MM.1S (cell line): ENCODE measurements around the gene MPC1L.
"Not testable (repeated sequence)": the region's sequence is repeated elsewhere in the genome, so short reads cannot be mapped to it uniquely, and the experiment has no call there.

ENCODE experiments used
- DNase-seq: peaks from one replicate; pipeline ENCODE4 v3.0.0-alpha.2; 2015
- H2AFZ ChIP-seq: fragments of 300-600 bp; sonication (generic); 2 replicates; pipeline ENCODE4 v1.6.0; 2016; ENCODE audit warnings: antibody characterized with exemption, low read length
- H3F3A ChIP-seq: fragments of 300-600 bp; sonication (generic); 2 replicates; pipeline ENCODE4 v1.6.1; 2016; ENCODE audit warnings: mild to moderate bottlenecking, antibody characterized with exemption, low read length, moderate library complexity, mixed read lengths; ENCODE audit not compliant: insufficient read depth
- H3K27ac ChIP-seq: fragments of 300-600 bp; sonication (generic); 2 replicates; pipeline ENCODE4 v1.5.1; 2016; ENCODE audit warnings: mild to moderate bottlenecking, low read length
- H3K27me3 ChIP-seq: fragments of 300-600 bp; sonication (generic); replicated peaks from 2 replicates; pipeline ENCODE4 v1.6.0; 2016; ENCODE audit warnings: low read length; ENCODE audit not compliant: insufficient read depth
- H3K36me3 ChIP-seq: fragments of 300-600 bp; sonication (generic); replicated peaks from 2 replicates; pipeline ENCODE4 v1.6.1; 2016; ENCODE audit warnings: mild to moderate bottlenecking, low read length, mixed read lengths; ENCODE audit not compliant: insufficient read depth
- H3K4me1 ChIP-seq: fragments of 300-600 bp; sonication (generic); 2 replicates; pipeline ENCODE4 v1.6.1; 2016; ENCODE audit warnings: low read length, mixed read lengths
- H3K4me2 ChIP-seq: fragments of 300-600 bp; sonication (generic); 2 replicates; pipeline ENCODE4 v1.6.0; 2016; ENCODE audit warnings: low read depth, low read length
- H3K4me3 ChIP-seq: fragments of 300-600 bp; sonication (generic); 2 replicates; pipeline ENCODE4 v1.5.1; 2016; ENCODE audit warnings: low read length, mixed read lengths
- H3K79me2 ChIP-seq: fragments of 300-600 bp; sonication (generic); 2 replicates; pipeline ENCODE4 v1.6.1; 2016; ENCODE audit warnings: mixed run types, low read length, mixed read lengths
- H3K9ac ChIP-seq: fragments of 300-600 bp; sonication (generic); 2 replicates; pipeline ENCODE4 v1.6.1; 2016; ENCODE audit warnings: low read length, mixed read lengths
- H3K9me2 ChIP-seq: fragments of 300-600 bp; sonication (generic); replicated peaks from 2 replicates; pipeline ENCODE4 v1.6.1; 2016; ENCODE audit warnings: mild to moderate bottlenecking, low read length, mixed read lengths; ENCODE audit not compliant: insufficient read depth
- H3K9me3 ChIP-seq: fragments of 300-600 bp; sonication (generic); replicated peaks from 2 replicates; pipeline ENCODE4 v1.6.1; 2016; ENCODE audit warnings: mild to moderate bottlenecking, low read length, mixed read lengths; ENCODE audit not compliant: insufficient read depth
- H4K20me1 ChIP-seq: fragments of 300-600 bp; sonication (generic); 2 replicates; pipeline ENCODE4 v1.6.1; 2016; ENCODE audit warnings: mild to moderate bottlenecking, low read length, moderate library complexity, mixed read lengths; ENCODE audit not compliant: insufficient read depth
- EZH2 ChIP-seq: fragments of 300-600 bp; sonication (generic); optimal IDR thresholded peaks from 2 replicates; pipeline ENCODE3; 2017; ENCODE audit warnings: low read depth, mild to moderate bottlenecking, antibody characterized with exemption, low read length, mixed read lengths
- EZH2phosphoT487 ChIP-seq: fragments of 300-600 bp; sonication (generic); IDR thresholded peaks from 2 replicates; pipeline ENCODE4 v1.6.1; 2018; ENCODE audit warnings: antibody characterized with exemption, low read length
- TF ChIP-seq, protein P1 (sequence below): fragments of 300-600 bp; sonication (generic); IDR thresholded peaks from 2 replicates; pipeline ENCODE4 v1.5.1; 2016; ENCODE audit warnings: antibody characterized with exemption, low read length, mixed read lengths

Gene MPC1L

GRCh38 chrX:40623139-40623536 lies at the start of gene MPC1L:
Gene MPC1L, plus strand, starts transcription at chrX:40623428. Its CDS starts 138 bp downstream, at chrX:40623566.
- Histone ChIP-seq H3K4me3 (no peak within 1 kb of the TSS), H3K9me3 (no peaks in the 10 kb centered on the region), H3K4me1 (no peaks in the 10 kb centered on the region), H3K27me3 (no peaks in the 10 kb centered on the region), H3K36me3 (no peaks in the 10 kb centered on the region), H3K79me2 (no peaks in the 10 kb centered on the region), H3F3A (no peaks in the 10 kb centered on the region), H3K27ac (no peak within 1 kb of the TSS), H3K9ac (no peak within 1 kb of the TSS), H3K9me2 (no peaks in the 10 kb centered on the region), H4K20me1 (no peaks in the 10 kb centered on the region), H2AFZ (no peak within 1 kb of the TSS), H3K4me2 (no peak within 1 kb of the TSS)
- TF ChIP-seq EZH2 (no peak), EZH2phosphoT487 (no peak)
- TF ChIP-seq, protein P1, sequence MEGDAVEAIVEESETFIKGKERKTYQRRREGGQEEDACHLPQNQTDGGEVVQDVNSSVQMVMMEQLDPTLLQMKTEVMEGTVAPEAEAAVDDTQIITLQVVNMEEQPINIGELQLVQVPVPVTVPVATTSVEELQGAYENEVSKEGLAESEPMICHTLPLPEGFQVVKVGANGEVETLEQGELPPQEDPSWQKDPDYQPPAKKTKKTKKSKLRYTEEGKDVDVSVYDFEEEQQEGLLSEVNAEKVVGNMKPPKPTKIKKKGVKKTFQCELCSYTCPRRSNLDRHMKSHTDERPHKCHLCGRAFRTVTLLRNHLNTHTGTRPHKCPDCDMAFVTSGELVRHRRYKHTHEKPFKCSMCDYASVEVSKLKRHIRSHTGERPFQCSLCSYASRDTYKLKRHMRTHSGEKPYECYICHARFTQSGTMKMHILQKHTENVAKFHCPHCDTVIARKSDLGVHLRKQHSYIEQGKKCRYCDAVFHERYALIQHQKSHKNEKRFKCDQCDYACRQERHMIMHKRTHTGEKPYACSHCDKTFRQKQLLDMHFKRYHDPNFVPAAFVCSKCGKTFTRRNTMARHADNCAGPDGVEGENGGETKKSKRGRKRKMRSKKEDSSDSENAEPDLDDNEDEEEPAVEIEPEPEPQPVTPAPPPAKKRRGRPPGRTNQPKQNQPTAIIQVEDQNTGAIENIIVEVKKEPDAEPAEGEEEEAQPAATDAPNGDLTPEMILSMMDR: no peak
- DNase-seq: no peak

DNA sequence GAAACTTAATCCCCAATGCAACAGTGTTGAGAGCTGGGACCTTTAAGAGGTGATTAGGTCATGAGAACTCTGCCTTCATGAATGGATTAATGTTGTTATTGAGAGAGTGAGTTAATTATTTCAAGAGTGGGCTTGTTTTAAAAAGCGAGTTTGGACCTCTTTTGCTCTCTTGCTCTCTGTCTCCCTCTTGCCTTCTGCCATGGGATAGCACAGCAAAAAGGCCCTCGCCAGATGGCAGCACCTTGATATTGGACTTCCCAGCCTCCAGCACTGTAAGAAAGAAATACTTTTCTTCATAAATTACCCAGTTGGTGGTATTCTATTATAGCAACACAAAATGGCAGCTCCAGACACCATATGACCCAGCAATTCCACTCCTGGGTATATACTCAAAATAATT lies 49.5 kb upstream of the MPC1L start:
- no peaks in the 10 kb centered on the region for H3K4me1 ChIP-seq
- H3K4me2 ChIP-seq: no peak overlapping the region
- no peaks in the 10 kb centered on the region for H3K9me3 ChIP-seq
- no peak overlapping the region for H3K4me3 ChIP-seq
- peak; percentile 37 for DNase-seq
- H3K9ac ChIP-seq: no peak overlapping the region
- H3K36me3 ChIP-seq: no peaks in the 10 kb centered on the region
- H3K79me2 ChIP-seq: no peaks in the 10 kb centered on the region
- no peak overlapping the region for H3K27ac ChIP-seq
- H3K9me2 ChIP-seq: no peaks in the 10 kb centered on the region
- TF ChIP-seq EZH2: no peak
- TF ChIP-seq, protein P1: peak; percentile 76
- H2AFZ ChIP-seq: no peak overlapping the region
- H3F3A ChIP-seq: no peaks in the 10 kb centered on the region
- no peaks in the 10 kb centered on the region for H3K27me3 ChIP-seq
- no peaks in the 10 kb centered on the region for H4K20me1 ChIP-seq

GRCh38 chrX:40575411-40575810 lies 47.8 kb upstream of the MPC1L start:
- not testable (repeated sequence) for H3K9me3 ChIP-seq, DNase-seq, H3K4me2 ChIP-seq, H2AFZ ChIP-seq, H3K4me1 ChIP-seq, H3K79me2 ChIP-seq, H3K27ac ChIP-seq, H3K36me3 ChIP-seq, H4K20me1 ChIP-seq, H3K9me2 ChIP-seq, H3F3A ChIP-seq, H3K27me3 ChIP-seq, H3K4me3 ChIP-seq, H3K9ac ChIP-seq

- no peak overlapping the region for H2AFZ ChIP-seq
- DNase-seq: no peak
- no peak overlapping the region for H3K27ac ChIP-seq
- TF ChIP-seq EZH2 (no peak), EZH2phosphoT487 (no peak)
- TF ChIP-seq, protein P1: no peak
- H3K36me3 ChIP-seq: no peaks in the 10 kb centered on the region
- H3K9ac ChIP-seq: no peak overlapping the region
- H3K4me1 ChIP-seq: no peaks in the 10 kb centered on the region
- H3K27me3 ChIP-seq: no peaks in the 10 kb centered on the region
- H3K9me2 ChIP-seq: no peaks in the 10 kb centered on the region
- no peaks in the 10 kb centered on the region for H3K9me3 ChIP-seq
- no peaks in the 10 kb centered on the region for H3F3A ChIP-seq
- H4K20me1 ChIP-seq: no peaks in the 10 kb centered on the region
- no peak overlapping the region for H3K4me3 ChIP-seq
- peaks cover 2% of the 10 kb centered on the region for H3K79me2 ChIP-seq
- no peak overlapping the region for H3K4me2 ChIP-seq
Measured at GRCh38 chrX:40576291-40576690, 46.9 kb upstream of the MPC1L start.
